HepG2 (cell line): ENCODE results near the gene MAPK8IP1. TPM values are rescaled to one million over a fixed set of nuclear protein-coding genes. Genes with fewer than 3 reads are reported as not detected.

Experiments used
- ATAC-seq: fragments of 200-7000 bp; cut with Tn5 transposase; 3 replicates; pipeline ENCODE4 v1.9.1; 2020; ENCODE audit warnings: mild to moderate bottlenecking, moderate library complexity
- BruUV-seq: library from RNA; stranded (reverse); fragments of 400-500 nt; replicated peaks from 2 replicates; lab custom pipeline; 2021; lab: Mats Ljungman, UMichigan
- CTCF ChIA-PET: fragments of 300-600 bp; formaldehyde crosslinking; extraction: SDS; loops from one replicate; lab custom pipeline; 2021; ENCODE audit warnings: low total read pairs, inconsistent platforms, low intra/inter-chr PET ratio; lab: Yijun Ruan, JAX
- POLR2A ChIA-PET: fragments of 350-600 bp; sonication (Branson Sonifier 250); formaldehyde crosslinking; loops from one replicate; lab custom pipeline; 2020; ENCODE audit warnings: antibody characterized with exemption, inconsistent platforms; lab: Yijun Ruan, JAX
- DNase-seq: peaks from one replicate; pipeline ENCODE4 v3.0.0-alpha.2; 2015; ENCODE audit warnings: low spot score
- FAIRE-seq: peaks from 3 replicates; lab custom pipeline; 2011; peaks lifted over from hg19 to GRCh38; lab: Jason Lieb, UNC
- H2AFZ ChIP-seq: one replicate; pipeline ENCODE4 v1.6.1; 2011; ENCODE audit warnings: low read length, inconsistent platforms
- H3K27ac ChIP-seq: fragments of 300-600 bp; 3 replicates; pipeline ENCODE4 v1.8.0; 2011; ENCODE audit warnings: mixed run types, mild to moderate bottlenecking, mixed read lengths, low read length, inconsistent platforms; ENCODE audit not compliant: insufficient read depth; ENCODE audit errors: extremely low read length
- H3K27me3 ChIP-seq, 2 experiments: fragments of 200-600 bp in 1 of 2; 2 replicates in 1 of 2; 3 replicates in 1 of 2; pipeline versions ENCODE4 v1.6.0 to v1.8.0; 2011; ENCODE audit warnings: low read length in 2 of 2, mild to moderate bottlenecking in 2 of 2, moderate library complexity in 2 of 2, inconsistent platforms in 1 of 2; ENCODE audit not compliant: insufficient read depth in 2 of 2, control insufficient read depth in 1 of 2
- H3K36me3 ChIP-seq, 2 experiments: fragments of 200-600 bp in 1 of 2; replicated peaks in 1 of 2; 2 replicates in 1 of 2; 3 replicates in 1 of 2; pipeline versions ENCODE4 v1.5.1 to v1.8.0; 2011; ENCODE audit warnings: low read length in 2 of 2, inconsistent platforms in 1 of 2; ENCODE audit not compliant: insufficient read depth in 2 of 2, control insufficient read depth in 1 of 2
- H3K4me1 ChIP-seq: 2 replicates; pipeline ENCODE4 v1.5.1; 2012; ENCODE audit warnings: low read length, inconsistent platforms; ENCODE audit not compliant: insufficient read depth
- H3K4me2 ChIP-seq: 2 replicates; pipeline ENCODE4 v1.6.0; 2011; ENCODE audit warnings: low read depth, low read length, inconsistent platforms
- H3K4me3 ChIP-seq, 3 experiments: fragments of 200-600 bp in 1 of 3; sonication (generic), shearing (Covaris generic) in 1 of 3; replicated peaks in 1 of 3; 2 replicates each; pipeline ENCODE4 v1.5.1; 2011 to 2016; ENCODE audit warnings: low read length in 3 of 3, inconsistent platforms in 2 of 3, low read depth in 2 of 3, mild to moderate bottlenecking in 2 of 3, control low read depth in 1 of 3, mixed read lengths in 1 of 3; ENCODE audit not compliant: insufficient read depth in 1 of 3
- H3K79me2 ChIP-seq: one replicate; pipeline ENCODE4 v1.6.1; 2011; ENCODE audit warnings: low read length, inconsistent platforms; ENCODE audit not compliant: insufficient read depth
- H3K9ac ChIP-seq: 2 replicates; pipeline ENCODE4 v1.6.0; 2011; ENCODE audit warnings: mild to moderate bottlenecking, low read depth, low read length, inconsistent platforms; ENCODE audit not compliant: insufficient read depth
- H3K9me3 ChIP-seq: 2 replicates; pipeline ENCODE4 v1.5.1; 2012; ENCODE audit warnings: mild to moderate bottlenecking, low read length
- H4K20me1 ChIP-seq: 2 replicates; pipeline ENCODE4 v1.6.0; 2011; ENCODE audit warnings: inconsistent platforms, mild to moderate bottlenecking, low read length, moderate library complexity; ENCODE audit not compliant: insufficient read depth
- AGO2 ChIP-seq: fragments of 200-400 bp; formaldehyde crosslinking; optimal IDR thresholded peaks from 2 replicates; pipeline ENCODE3; 2017; ENCODE audit warnings: mild to moderate bottlenecking, low read depth, low read length, moderate library complexity
- KDM2A ChIP-seq: sonication (generic); formaldehyde crosslinking; IDR thresholded peaks from 2 replicates; pipeline ENCODE4 v1.4.0; 2020; ENCODE audit warnings: low read depth, missing genetic modification reagents, borderline replicate concordance
- POLR2A ChIP-seq, 2 experiments: IDR thresholded peaks; 2 replicates each; pipeline ENCODE4 v1.6.1; 2011; ENCODE audit warnings: low read depth in 2 of 2, low read length in 2 of 2, mild to moderate bottlenecking in 1 of 2, moderate library complexity in 1 of 2; ENCODE audit not compliant: insufficient read depth in 1 of 2
- RFX5 ChIP-seq: IDR thresholded peaks from 2 replicates; pipeline ENCODE4 v1.6.1; 2011; ENCODE audit warnings: low read depth, low read length, improper control_type of control experiment
- SIN3B ChIP-seq: fragments of 150-350 bp; IDR thresholded peaks from 2 replicates; pipeline ENCODE4 v1.6.1; 2014; ENCODE audit warnings: low read length
- ZNF224 ChIP-seq: sonication (generic); formaldehyde crosslinking; IDR thresholded peaks from 2 replicates; pipeline ENCODE4 v1.5.0; 2020; ENCODE audit warnings: mild to moderate bottlenecking, missing genetic modification reagents
- ZNF430 ChIP-seq: sonication (generic); formaldehyde crosslinking; IDR thresholded peaks from 2 replicates; pipeline ENCODE4 v1.9.0; 2021; ENCODE audit warnings: mild to moderate bottlenecking, missing genetic modification reagents
- ZNF451 ChIP-seq: sonication (generic); formaldehyde crosslinking; IDR thresholded peaks from 2 replicates; pipeline ENCODE4 v1.5.0; 2020; ENCODE audit warnings: mild to moderate bottlenecking, missing genetic modification reagents
- ZNF547 ChIP-seq: sonication (generic); formaldehyde crosslinking; IDR thresholded peaks from 2 replicates; pipeline ENCODE4 v1.5.1; 2020; ENCODE audit warnings: mild to moderate bottlenecking, missing genetic modification reagents
- ZNF703 ChIP-seq: sonication (generic); formaldehyde crosslinking; IDR thresholded peaks from 2 replicates; pipeline ENCODE4 v1.5.1; 2020; ENCODE audit warnings: missing genetic modification reagents, mild to moderate bottlenecking, moderate library complexity, borderline replicate concordance
- ZZZ3 ChIP-seq: sonication (generic); formaldehyde crosslinking; IDR thresholded peaks from 2 replicates; pipeline ENCODE4 v1.4.0; 2020; ENCODE audit warnings: missing genetic modification reagents, mild to moderate bottlenecking, borderline replicate concordance
- WGBS: methylation state at CpG from one replicate; pipeline ENCODE4 v1.1.6; 2017; ENCODE audit warnings: low lambda C conversion rate; 5-methylcytosine and 5-hydroxymethylcytosine counted together
- in situ Hi-C: cut with HindIII; loops from 2 replicates; pipeline ENCODE4 v1.10.0; 2017; ENCODE audit warnings: low pct_unique_long_range_greater_than_20kb; ENCODE audit not compliant: extremely low pct_ligation_motif_present
- intact Hi-C: fragments of 100-400 bp; cut with micrococcal nuclease; formaldehyde crosslinking; loops from one replicate; pipeline ENCODE4 v1.10.0; 2022; ENCODE audit not compliant: unreplicated experiment
- polyA plus RNA-seq, 8 experiments: library from polyadenylated mRNA; depleted of rRNA in 3 of 8; stranded (reverse) in 7 of 8; unstranded in 1 of 8; fragments of >200 nt; fragmentation: Illumina TruSeq in 4 of 8; extraction: Trizol in 4 of 8; gene quantifications; 2 replicates each; pipeline versions ENCODE4 v1.2.1 to v1.2.3, GENCODE V29; 2011 to 2016; ENCODE audit warnings: low read depth in 4 of 8, missing spikeins in 1 of 8, mixed read lengths in 1 of 8; ENCODE audit not compliant: insufficient read depth in 1 of 8
- total RNA-seq, 5 experiments: library from RNA; depleted of rRNA; stranded (reverse); fragments of >200 nt; fragmentation: Illumina TruSeq; extraction: Trizol; gene quantifications; 2 replicates each; pipeline ENCODE4 v1.2.3, GENCODE V29; 2016; ENCODE audit warnings: low read depth in 1 of 5
- TF ChIP-seq, protein P1 (sequence below): sonication (generic); formaldehyde crosslinking; IDR thresholded peaks from 2 replicates; pipeline ENCODE4 v1.5.0; 2020; ENCODE audit warnings: mild to moderate bottlenecking, missing genetic modification reagents

MAPK8IP1 gene
- total and polyA plus RNA-seq, 2 of the 13 experiments (the other 11 are each of a cell fraction or from before 2014, with no cell fraction given), result 2.2 to 4.2 TPM

GRCh38 chr11:45927684-45928413 is 42.4 kb downstream of the MAPK8IP1 start:
- no peaks in the 10 kb centered on the region for H3K79me2 ChIP-seq
- H3K36me3 ChIP-seq, result no peaks in the 10 kb centered on the region; a peak in 1 of 5 replicates
- ChIA-PET CTCF (no interaction called here), POLR2A (interaction anchor here (1.6 kb wide), 1 partner anchor 10 kb away, joined by 7 read pairs; the partner anchor contains the start of gene PEX16)
- in situ Hi-C loops, result no loop called here
- no peaks in the 10 kb centered on the region for H3K9me3 ChIP-seq
- H3K27me3 ChIP-seq, result no peaks in the 10 kb centered on the region
- no peak for FAIRE-seq
- no peak overlapping the region for H3K9ac ChIP-seq
- H3K27ac ChIP-seq, result no peak overlapping the region
- no peak overlapping the region for H3K4me3 ChIP-seq
- H3K4me1 ChIP-seq, result peaks cover 17% of the 10 kb centered on the region
- H4K20me1 ChIP-seq, result no peaks in the 10 kb centered on the region
- no peak overlapping the region for H3K4me2 ChIP-seq
- no peak for ATAC-seq
- WGBS, result 98% methylated on average over 5 of the region's 27 CpGs
- BruUV-seq, result no TSS peak
- no peak for DNase-seq
- intact Hi-C loops, result no loop called here
- TF ChIP-seq ZNF547 (CRISPR knock-in tag), result no peak
- no peak for TF ChIP-seq ZNF703
- no peak for TF ChIP-seq ZNF451 (CRISPR knock-in tag)
- TF ChIP-seq SIN3B, result no peak
- no peak for TF ChIP-seq RFX5
- no peak for TF ChIP-seq POLR2A (IDR thresholded peaks at IDR 0.05; ENCODE audit: insufficient read depth in 1 of 2, low read depth in 2 of 2, low read length in 2 of 2)
- TF ChIP-seq AGO2, result peak; percentile 44
- TF ChIP-seq ZZZ3, result no peak
- no peak overlapping the region for H2AFZ ChIP-seq

DNA sequence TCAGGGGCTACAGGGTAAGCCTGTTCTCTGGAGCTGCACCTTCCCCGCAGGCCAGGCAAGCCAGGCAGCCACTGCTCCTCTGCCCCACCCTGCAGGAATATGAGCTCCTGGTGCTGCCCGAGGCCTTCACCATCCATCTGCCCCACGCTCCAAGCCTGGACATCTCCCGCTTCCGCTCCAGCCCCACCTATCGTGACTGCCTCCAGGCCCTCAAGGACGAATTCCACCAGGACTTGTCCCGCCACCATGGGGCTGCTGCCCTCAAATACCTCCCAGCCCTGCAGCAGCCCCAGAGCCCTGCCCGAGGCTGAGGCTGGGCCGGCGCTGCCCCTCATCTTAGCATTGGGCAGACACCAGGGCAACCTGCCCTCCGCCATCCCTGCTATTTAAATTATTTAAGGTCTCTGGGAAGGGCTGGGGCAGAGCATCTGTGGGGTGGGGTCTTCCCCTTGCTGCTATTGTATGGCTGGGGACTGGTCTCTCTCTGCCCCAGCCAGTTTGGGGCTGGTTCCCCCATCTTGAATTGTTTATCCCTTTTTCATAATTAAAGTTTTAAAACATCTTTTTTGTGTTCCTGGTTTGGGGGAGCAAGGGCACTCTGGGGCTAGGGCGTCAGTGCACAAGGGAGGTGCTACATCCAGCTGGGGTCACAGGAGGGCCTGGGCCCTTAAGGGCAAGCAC is 43.2 kb downstream of the MAPK8IP1 start:
- FAIRE-seq (no peak), ATAC-seq (no peak), DNase-seq (no peak)
- Histone ChIP-seq H3K27me3 (no peaks in the 10 kb centered on the region), H3K9ac (no peak overlapping the region), H3K9me3 (no peaks in the 10 kb centered on the region), H2AFZ (no peak overlapping the region), H3K4me2 (no peak overlapping the region), H3K4me3 (no peak overlapping the region), H3K79me2 (no peaks in the 10 kb centered on the region), H4K20me1 (no peaks in the 10 kb centered on the region), H3K4me1 (peaks cover 17% of the 10 kb centered on the region), H3K27ac (no peak overlapping the region), H3K36me3 (peaks cover 3 to 4% of the 10 kb centered on the region in 2 experiments; a peak in 3 of 5 replicates)
- POLR2A ChIA-PET, result interaction anchor here (2.3 kb wide), 1 partner anchor 11 kb away, joined by 7 read pairs; the partner anchor contains the start of gene PEX16
- in situ Hi-C loops, result no loop called here
- intact Hi-C loops, result no loop called here
- WGBS, result 98% methylated on average over 7 of the region's 13 CpGs
- TF ChIP-seq ZNF430 (CRISPR knock-in tag) (no peak), ZNF224 (CRISPR knock-in tag) (no peak), KDM2A (CRISPR knock-in tag) (0 out of 2 replicates have a peak, but pooled peaks have one; percentile 24)
- TF ChIP-seq, protein P1, sequence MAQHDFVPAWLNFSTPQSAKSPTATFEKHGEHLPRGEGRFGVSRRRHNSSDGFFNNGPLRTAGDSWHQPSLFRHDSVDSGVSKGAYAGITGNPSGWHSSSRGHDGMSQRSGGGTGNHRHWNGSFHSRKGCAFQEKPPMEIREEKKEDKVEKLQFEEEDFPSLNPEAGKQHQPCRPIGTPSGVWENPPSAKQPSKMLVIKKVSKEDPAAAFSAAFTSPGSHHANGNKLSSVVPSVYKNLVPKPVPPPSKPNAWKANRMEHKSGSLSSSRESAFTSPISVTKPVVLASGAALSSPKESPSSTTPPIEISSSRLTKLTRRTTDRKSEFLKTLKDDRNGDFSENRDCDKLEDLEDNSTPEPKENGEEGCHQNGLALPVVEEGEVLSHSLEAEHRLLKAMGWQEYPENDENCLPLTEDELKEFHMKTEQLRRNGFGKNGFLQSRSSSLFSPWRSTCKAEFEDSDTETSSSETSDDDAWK (CRISPR knock-in tag), result no peak
- no TSS peak for BruUV-seq
- CTCF ChIA-PET, result no interaction called here
